HG02981 (cell line): Measurements from ENCODE around the gene CCDC192.

Experiments
- ATAC-seq: cut with Tn5 transposase; IDR thresholded peaks from one replicate; pipeline ENCODE4 v1.9.1; 2021; ENCODE audit warnings: mild to moderate bottlenecking, moderate library complexity; ENCODE audit not compliant: unreplicated experiment

Gene CCDC192

DNA sequence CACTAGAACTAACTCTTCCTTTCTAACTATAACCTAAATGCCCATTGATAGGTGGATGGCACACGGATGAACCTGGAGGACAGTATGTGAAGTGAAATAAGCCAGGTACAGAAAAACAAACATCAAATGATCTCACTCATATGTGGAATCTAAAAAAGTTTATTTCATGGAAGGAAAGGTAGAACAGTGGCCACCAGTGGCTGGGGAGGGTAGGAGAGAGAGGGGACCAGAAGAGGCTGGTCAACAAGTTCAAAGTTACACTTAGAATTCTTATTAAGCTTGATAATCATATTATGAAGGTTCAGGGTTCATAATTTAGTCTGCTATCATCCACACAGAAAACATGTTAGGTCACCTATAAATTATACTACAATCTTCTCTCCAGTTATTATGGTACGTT lies 272.8 kb downstream of the CCDC192 start:
- ATAC-seq = no peak

DNA sequence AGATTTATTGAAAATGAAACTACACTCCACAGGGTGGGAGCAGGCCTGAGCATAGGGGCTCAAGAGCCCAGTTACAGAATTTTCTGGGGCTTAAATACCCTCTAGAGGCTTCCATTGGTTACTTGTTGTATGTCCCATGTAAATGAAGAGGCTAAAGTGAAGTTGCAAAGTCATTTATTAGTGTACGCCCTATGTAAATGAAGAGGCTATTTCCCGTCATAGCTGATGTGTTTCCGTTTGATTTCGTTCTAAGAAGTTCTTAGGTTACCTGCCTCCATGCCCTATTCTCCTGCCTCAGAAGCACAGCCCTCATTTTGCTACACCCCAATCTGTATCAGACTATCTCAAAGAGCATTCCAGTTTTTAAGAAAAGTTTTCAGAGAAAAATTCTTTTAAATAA lies 273.3 kb downstream of the CCDC192 start:
- ATAC-seq = no peak

DNA sequence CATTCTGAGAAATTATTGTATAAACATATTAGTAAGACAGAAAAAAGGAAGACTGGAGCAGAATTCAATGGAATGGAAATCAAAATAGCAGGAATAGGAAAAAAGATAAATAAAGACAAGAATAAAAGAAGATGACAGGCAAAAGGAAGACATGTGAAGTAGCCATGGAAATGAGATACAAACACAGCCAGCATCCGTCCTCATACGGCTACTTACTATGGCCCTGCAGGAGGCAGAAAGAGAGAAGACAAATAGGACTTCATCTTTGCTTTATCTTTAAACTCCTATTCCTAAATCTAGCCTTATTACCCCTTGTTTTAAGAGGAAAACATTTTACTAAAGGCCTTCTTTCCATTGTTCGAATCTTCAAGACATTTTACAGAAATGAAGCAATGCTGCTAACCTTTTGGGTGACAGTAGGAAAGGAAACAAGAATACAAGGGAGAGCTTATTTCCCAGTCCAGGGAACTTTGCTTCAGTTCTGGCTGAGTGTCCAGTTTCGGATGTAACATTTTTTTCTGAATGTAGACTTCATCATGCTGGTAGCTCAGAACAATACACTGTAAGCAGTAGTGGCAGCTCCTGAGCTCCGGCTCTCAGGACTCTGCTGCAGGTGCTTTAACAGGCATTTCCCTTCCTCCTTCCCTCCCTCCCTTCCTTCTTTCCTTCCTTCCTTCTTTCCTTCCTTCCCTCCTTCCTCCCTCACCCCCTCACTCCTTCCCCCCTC lies 274.0 kb downstream of the CCDC192 start:
- no peak for ATAC-seq

DNA sequence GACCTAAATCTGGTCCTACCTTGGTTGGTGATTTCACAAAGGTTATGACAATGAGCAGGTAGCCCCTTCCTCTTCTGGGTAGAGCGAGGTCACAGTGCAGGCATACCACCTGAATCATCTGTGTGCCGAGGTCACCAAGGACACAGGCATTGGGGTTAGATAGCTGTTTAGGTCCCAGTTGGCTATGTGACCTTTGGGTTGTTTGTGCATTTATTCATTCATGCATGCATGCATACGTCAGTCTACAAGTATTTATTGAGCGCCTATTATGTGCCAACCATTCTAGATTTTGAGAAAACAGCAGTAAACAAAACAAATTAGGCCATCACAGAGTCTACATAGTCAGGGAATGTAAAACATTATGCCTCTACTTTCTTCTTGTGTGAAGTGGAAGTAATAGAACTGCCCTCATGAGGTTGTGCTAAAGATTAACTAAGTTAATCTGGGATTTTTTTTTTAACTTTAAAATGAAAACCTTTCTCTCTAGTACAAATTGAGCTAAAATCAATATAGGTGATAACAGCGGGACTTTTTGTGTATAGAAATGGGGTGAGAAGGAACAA lies 275.6 kb downstream of the CCDC192 start:
- no peak for ATAC-seq

DNA sequence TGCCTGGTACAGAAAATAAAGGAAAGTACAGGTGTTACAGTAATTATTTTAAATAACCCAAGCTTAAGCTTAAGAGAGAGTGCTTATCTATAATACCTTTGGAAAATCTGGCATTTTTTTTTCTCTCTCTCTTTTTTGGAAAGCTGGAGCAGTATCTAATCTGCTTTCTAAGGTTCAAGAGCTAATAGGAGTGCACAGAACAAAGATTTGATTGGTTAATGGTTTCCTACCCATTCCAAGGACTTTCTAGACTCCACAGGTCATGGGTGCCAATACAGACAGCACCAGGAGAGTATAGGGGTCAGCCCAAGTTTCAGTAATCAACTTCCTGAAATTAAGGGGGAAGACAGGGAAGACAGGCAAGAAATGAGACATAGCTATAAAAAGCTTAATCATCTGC lies 276.3 kb downstream of the CCDC192 start:
- no peak for ATAC-seq

DNA sequence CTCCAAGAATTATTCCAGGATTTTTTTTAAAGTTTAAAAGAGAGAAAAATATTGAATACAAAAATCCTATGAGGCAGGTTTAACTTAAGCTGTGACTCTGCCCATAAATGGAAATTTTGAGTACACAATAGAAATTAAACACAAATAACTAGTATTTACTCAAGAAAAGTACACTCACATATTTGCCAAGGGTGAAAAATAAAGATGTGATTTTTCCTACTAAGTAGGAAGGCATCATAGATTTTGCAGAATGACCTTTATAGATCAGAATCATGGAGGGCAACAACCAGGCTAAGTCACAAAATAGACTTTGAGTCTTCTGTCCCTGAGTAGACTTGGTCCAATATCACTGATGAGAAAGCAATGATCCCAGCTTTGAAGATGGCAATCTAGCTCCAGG lies 277.7 kb downstream of the CCDC192 start:
- ATAC-seq = no peak

DNA sequence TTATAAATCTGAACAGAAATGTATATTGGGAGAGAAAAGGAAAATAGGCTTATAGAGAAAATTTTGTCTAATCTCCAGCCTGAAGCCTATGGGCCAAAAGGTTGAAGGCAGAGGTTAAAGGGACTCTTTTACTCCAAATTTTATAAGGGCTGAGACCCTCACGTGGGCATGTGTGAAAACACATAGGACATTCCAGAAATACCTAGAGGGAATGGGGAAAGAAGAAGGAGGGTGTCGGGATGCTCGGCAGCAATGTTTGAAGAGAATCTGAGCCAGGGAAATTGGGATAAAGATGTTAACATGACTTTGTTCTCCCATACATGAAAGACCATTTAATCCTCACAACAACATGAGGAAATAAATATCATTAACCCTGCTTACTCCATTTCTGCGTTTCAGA lies 278.3 kb downstream of the CCDC192 start:
- no peak for ATAC-seq

DNA sequence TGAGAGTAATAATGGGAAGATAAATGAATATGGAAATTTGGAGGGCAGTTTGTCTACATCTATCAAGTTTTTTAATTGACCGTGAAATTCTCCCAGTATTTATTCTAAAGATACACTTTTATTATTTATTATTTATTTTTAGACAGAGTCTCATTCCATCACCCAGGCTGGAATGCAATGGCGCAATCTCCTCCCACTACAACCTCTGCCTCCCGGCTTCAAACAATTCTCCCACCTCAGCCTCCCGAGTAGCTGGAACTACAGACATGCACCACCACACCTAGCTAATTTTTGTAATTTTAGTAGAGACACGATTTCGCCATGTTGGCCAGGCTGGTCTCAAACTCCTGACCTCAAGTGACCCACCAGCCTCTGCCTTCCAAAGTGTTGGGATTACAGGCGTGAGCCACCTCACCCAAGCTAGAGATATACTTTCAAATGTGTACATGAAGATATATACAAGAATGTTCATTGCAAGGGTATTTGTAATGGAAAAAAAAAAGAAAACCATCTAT lies 282.7 kb downstream of the CCDC192 start:
- no peak for ATAC-seq

DNA sequence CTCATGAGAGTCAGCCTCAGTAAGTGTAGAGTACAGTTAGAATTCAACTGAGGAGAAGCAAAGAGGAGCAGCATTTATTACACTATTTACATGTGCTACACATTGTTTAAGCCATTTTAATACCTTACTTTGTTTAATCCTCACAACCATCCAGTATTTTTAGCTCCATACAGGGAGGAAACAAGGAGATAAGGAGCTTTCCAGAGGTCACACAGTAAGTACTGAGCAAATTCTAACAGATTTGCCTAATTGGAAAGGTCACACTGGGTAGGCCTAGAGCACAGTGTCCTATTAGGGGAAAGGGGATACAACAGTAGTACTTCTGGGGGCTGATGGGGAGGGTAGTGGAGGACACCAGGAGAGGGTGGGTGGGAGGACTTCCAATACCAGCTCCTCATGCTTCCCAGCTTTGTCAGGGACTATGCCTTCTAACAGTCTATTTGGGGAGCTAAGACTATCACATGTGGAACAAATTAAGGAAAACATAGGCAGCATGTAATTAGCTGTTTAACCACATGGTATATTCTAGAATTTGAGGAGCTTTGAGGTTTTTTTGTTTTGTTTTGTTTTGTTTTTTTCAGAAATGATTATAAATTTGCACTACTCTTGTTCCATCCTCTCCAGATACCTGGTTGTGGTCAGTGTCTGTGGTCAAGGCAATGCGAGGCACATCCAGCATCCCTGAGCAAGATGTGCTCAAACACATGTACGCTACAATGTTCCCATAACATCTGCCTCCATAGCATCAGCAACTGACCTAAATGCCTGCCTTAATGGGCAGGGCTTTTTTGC lies 284.4 kb downstream of the CCDC192 start:
- no peak for ATAC-seq

DNA sequence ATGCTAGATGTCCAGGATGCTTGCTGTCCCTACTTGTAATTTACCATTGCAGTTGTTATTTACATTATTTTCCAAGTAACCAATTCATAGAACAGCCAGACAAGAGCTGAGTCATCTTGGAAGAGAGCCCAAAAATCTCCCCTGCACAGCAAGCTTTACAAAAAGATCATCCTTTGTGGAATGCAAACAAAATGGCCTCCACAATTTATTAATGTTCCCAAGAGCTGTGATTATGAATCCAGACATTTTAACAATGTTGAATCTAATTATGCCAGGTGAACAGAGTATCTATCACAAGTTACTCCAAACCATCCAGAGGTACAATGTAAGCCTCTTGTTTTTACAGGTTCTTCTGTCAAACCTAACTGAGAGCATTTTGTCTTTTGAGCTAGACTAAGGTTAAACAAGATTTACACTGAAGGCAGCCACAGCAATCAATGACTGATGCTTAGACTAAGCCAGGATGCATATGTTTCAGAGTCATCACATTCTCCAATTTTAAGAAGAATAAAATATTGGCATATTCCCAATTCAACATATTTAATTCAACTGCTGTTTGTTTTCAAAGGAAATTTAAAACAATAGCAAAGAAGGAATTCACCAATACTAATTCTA lies 285.1 kb downstream of the CCDC192 start:
- no peak for ATAC-seq
